ENCODE results near the gene EIF2D.

Gene EIF2D

DNA sequence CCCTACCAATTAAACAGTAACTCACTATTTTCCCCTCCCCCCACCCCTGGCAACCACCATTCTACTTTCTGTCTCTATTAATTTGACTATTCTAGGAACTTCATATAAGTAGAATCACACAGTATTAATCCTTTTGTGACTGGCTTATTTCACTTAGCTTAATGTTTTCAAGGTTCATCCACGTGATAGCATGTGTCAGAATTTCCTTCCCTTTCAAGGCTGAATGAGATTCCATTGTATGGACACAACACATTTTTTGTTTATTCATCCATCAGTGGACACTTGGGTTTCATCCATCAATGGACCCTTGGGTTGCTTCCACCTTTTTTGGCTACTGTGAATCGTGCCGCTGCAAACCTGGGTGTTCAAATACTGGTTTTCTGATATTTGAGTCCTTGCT is 41.7 kb downstream of the EIF2D start:
- no peak for DNase-seq (ENCODE audit: low read depth, low spot score)

DNA sequence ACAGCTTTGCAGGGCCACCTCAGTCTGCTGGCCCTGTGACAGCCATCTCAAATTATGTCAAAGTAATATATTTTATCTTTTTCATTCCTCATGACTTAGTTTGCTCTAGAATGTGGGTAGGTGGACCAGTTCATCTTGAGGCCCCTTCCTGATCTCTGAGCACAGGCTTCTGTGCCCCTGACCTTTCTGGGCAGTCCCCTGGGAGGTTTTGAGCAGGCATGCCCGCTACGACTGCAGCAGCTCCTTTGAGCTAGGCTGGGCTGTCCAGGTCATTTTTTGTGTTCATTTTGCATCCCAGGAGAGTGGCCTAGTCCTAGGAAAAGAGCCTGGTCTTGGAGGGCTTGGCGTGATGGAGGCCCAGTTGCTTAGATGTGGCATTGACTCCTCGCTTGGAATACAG is 42.7 kb downstream of the EIF2D start:
- no peak for DNase-seq (ENCODE audit: low read depth, low spot score)

DNA sequence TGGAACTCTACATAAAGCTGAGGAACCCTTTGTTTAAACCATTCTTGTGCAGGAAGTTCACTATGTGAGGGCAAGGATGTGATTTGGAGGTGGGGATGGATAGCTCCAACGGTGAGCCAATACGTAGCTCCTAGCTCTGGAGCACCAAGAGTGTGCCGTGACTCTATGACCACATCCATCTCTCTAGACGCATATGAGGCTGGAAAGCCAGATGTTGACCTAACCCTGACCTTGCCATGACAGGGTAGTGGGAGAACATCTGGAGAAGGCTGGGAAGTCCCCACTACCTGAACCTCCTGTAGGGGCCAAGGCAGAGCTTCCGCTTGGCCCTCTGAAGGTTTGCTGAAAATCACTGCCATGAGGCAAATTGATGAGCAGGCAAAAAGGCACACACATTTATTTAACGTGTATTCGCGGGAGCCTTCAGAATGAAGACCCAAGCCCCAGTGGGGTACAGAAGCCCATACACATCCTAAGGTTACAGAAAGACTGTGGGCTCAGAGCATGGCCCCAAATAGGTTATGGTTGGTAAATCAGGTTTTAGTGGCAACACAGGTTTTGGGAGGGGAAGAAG is 43.4 kb downstream of the EIF2D start:
- DNase-seq (ENCODE audit: low read depth, low spot score) = no peak

DNA sequence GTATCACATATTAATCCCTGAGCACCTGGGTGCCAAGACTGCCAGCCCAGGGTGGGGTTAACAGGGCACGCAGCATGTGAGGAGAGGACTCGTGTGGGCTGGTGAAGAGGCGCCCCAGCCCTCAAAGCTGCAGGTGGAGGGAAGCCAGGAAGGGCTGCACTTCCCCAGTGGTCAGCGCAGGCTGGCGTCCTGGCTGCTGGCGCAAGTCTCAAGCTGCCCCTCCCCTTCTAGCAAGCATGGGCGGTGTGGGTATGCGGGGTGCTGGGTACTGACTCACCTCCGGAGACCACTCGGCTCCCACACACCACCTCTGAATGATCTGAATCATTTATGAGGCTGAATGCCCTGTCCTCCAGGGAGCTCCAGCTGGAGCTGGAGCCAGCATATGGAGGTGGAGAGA is 44.0 kb downstream of the EIF2D start:
- DNase-seq (ENCODE audit: low read depth, low spot score) = no peak

DNA sequence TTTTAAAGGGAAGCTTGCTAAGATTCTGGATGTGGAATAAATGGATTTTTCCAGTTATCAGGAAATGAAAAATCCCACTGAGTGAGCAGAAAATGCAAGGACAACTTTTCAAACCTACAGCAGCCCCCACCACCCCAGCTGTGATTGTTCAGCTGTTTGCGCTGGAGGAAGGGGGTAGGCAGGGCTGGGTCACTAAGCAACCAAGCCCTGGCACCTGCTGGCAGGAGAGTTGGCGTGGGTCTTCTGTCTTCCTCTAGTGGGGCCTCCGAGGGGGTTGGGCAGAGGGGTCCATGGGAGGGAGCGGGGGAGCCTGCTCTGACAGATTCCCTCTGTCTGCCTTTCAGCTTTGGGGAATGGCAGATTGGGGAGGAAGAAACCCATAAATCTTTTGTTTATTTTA is 45.3 kb downstream of the EIF2D start:
- DNase-seq (ENCODE audit: low read depth, low spot score) = no peak

DNA sequence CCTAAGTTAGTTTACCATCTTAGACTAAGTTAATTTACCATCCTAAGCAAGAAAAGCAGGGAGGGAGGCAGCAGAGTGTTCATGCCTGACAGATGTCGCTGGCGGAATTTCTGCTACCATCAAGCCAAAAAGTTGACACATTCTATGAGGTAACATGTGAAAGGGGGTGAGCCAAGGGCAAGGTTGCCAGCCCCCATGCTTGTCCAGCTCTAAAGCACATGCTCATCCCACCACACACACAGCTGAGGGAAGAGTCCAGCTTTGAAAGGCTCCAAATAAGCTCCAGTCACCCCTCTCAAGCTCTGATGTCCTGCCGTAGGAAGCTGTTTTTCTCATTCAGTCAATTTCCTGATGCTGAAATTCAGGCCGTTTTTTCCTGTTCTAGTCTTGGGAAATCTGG is 46.3 kb downstream of the EIF2D start:
- no peak for DNase-seq (ENCODE audit: low read depth, low spot score)

DNA sequence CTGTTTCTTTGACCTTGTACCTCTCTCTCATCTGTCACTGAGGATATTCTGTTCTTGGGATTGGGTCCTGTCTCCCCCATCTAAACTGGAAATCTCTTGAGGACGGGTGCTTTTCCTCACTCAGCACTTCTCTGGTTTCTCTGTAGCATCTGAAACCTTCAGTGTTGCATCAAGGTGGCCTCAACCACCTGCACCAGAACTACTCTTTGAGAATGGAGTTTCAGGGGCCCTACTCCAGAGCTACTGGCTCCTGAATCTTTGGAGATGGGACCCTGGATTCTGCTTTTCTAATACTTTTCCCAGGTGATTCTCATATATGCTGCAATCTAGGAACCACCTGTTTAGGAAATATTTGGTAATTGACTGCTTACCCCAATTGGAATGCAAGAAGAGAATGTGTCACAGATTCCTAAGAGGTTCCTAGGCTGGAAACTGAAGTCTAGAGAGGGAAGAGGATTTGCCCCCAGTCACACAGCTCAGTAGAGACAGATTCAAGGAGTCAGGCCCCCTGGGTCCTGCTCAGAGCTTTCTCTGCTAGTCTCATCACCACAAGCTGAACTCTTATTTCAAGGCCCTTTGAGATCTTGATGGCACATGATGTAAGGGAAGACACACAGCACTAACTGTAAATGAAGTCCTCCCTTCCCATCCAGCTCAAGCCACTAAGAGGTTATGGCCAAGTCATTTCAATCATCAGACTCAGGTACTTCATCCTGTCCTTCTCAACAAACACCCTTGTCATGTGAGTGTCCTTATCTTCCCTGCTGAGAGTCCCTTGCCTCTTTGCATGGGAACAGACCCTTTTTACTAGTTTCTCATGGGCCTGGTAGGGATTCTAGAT is 48.7 kb downstream of the EIF2D start:
- DNase-seq (ENCODE audit: low read depth, low spot score) = no peak

DNA sequence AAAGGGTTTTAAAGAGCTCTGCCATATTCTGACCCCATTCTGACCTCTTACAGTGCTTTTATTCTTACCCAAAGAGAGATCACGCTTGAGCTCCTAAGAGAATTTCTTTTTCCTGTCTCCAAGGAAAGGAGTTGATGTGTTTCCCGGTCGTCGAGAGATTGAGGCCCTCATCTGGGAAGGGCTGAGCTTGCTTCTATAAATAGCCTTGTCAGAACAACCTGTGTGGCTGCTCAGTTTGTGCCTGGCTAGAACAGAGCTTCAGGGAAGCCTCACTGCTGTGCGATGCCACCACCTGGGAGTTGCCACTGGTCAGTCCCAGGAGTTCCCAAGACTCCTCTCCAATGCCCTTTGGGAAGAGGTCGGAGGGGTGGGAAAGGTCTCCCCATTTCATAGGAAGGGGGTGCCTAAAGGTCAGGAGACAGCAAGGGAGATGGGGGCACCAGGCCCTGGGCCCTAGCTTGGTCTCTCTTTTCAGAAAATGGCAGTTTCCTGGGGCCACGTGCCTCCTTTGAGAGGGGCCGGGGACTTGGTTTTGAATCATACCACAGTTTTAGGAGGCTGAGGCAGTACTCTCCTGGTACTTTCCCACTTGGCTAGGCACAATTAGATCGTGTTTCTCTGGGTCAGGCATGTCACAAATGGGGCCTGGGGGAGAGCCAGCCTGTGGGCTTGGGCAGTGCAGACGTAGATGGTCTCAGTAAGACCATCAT is 52.1 kb downstream of the EIF2D start:
- no peak for DNase-seq (ENCODE audit: low read depth, low spot score)

DNA sequence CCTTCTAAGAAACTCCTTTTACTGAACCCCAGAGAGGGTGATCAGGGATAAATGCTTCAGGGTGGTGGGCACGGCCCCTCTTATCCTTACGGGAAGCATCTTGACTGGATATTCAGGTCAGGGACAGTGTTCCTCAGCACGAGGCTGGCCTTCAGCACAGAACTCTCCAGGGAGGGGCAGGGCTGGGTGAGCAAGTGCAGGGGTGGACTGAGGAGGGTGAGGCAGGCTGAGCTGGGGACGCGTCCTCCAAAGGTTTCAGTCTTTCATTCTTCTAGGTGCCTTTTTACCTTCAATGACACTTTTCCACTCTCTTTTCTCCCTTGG is 52.6 kb downstream of the EIF2D start:
- DNase-seq (ENCODE audit: low read depth, low spot score) = no peak

DNA sequence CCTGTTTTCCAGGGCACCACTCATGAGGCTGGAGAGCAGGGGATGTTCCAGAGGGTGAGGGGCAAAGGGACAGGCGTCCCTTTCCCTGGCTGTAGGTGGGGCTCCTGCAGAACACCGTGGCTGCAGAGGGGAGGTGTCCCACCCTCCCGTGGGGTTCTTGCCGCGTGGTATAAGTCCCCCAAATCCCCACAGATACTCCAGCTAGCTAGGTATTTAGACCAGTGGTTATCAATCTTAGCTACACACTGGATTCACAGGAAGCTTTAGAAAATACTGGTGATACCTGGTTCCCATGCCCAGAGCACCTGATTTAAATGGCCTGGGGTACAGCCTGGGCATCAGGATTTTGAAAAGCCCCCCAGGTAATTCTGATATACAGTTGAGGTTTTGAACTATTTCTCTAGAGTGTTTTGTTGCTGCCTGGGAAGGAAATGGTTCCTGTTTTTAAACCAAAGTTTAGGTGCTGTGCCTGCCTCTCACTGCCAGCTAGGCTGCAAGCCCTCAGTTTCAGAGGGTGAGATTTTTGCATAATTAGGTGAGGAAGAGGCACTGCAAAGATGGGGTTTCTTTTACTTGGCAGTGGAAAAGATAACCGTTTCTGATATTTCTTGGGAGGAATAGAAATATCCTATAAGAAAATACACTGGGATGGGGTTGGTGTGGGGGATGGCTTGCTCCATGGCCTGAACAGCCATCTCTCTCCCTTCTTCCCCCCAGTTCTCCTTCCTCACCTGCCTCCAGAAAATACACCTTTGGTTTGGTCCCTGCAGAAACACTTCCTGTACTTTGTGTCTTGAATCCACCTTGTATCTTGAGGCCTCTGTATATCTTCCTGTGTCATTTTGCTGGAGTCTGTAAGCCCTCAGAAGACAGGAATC is 53.2 kb downstream of the EIF2D start:
- DNase-seq (ENCODE audit: low read depth, low spot score) = no peak

DNA sequence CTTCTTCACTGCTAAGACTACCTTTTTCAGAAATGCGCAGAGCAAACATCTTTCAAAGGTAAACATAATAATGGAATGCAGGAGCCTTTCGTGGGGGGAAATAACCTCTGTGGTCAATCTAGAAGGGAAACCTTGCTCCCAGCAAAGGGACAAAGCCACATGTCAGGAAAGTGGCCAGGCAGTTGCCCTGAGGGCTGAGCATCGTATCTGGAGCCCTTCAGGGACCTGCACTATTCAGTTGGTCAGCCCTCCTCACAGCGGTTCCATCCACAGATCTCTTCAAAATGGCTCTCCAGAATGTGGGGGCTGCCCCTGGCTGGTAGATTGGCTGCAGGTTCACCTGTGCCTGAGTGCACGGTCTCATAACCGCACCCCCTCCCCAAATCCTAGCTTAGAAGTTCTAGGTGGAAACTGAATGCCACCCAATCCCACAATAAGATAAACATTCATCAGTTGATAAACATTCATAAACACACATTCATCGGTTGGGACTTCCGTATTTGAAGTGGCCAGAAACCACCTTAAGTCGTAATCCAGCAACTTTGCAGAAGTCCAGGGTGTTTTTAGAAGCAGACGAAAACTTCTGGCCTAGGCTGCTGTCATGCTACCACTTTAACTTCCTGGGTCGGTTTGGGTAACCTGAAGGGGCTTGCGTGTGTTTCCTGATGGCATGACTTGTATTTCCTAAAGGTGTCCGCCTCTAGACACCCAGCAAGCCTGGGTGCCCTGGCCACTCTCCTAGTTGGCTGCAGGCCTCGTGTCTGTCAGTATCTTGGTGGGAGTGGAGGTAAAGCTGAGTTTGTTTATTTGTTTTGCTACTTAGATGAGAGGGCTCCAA is 54.4 kb downstream of the EIF2D start:
- no peak for DNase-seq (ENCODE audit: low read depth, low spot score)

DNA sequence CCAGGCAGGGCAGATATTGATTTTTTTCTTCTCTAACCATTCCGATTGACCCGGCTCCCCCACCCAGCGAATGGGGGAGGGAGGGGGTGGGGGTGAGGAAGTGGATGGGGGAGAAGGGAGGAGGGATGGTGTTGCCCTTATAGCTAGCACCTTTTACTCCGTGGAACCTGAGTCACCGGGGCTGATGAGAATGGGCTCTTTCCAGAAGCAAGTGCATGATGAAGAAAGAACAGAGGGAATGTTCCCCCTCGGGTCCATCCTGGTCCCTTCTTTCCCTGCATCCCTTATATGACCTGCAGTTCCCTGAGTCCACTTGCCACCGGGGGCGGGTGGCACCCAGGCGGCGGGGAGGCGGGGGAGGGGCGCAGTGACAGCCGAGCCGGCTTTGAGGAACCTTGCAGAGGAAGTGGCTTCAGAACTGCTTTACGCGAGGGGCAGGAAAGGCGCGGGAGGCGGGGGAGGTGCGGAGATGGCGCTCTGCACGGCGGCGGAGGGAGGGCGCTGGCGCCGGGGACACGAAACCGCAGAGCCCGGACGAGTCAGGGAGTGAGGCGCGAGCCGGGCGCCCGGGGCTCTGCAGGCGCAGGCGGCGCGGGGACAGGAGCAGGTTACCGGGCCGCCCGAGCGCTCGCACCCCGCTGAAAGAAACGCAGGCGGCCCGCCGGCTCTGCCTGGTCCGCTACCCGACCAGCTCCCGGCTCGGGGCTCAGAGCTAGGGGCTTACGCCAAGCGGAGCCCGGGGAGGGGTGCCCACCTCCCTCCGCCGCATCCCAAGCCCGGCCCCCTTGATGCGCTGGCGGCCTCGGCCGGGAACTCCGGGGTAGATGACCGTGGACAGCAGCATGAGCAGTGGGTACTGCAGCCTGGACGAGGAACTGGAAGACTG is 55.3 kb downstream of the EIF2D start:
- DNase-seq (ENCODE audit: low read depth, low spot score) = peak; percentile 64

DNA sequence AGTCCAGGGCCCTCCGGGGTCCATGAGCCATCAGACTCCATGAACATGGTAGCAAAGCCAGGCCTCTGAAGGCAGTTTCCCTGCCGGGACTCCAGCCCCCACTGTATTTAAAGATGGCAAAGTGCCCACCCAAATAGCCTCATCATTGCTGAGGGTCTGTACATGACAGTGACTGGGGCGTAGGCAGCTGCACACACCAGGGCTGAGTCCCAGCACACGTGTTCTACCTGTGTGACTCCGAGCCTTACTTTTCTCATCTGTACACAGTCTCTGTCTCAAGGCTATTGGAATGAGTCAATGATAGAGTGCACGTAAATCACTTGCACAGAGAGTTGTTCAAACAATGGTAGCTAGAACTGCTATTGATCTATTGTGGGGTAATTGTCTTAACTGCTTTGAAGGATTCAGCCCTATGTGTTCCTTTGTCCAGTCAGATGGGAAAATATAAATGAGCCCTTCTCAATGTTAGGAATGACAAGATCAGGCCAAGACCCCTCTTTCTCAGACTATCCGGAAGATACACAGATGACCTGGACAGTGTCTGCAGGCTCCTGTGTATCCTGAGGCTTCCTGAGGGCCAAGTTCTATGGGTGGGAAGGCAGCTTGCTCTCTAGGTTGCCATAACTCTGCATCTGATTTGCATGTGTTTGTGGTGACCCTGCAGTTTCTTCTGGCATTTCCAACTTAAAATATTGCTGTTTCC is 56.1 kb downstream of the EIF2D start:
- DNase-seq (ENCODE audit: low read depth, low spot score) = no peak

DNA sequence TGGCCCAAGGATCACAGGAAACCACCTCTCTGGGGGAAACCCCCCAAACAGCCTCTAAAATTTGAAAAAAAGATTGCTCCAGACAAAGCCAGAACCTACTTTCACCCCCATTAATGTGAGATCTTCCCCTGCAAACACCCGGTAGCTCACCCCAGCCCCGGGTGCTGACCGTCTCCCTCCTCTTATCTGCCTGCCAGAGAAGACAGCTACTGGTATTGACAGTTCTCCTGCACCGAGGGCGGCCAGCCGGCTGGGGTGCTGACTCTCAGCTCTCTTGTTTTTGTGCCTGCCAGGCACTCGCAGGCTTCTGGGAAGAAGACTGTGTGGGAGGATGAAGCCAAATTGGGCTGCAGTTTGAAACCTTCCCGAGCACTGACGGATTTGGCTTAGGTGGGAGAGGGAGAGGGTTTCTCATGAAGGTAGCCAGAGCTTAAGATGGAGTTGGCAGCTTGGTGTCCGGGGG is 56.8 kb downstream of the EIF2D start:
- DNase-seq (ENCODE audit: low read depth, low spot score) = no peak

DNA sequence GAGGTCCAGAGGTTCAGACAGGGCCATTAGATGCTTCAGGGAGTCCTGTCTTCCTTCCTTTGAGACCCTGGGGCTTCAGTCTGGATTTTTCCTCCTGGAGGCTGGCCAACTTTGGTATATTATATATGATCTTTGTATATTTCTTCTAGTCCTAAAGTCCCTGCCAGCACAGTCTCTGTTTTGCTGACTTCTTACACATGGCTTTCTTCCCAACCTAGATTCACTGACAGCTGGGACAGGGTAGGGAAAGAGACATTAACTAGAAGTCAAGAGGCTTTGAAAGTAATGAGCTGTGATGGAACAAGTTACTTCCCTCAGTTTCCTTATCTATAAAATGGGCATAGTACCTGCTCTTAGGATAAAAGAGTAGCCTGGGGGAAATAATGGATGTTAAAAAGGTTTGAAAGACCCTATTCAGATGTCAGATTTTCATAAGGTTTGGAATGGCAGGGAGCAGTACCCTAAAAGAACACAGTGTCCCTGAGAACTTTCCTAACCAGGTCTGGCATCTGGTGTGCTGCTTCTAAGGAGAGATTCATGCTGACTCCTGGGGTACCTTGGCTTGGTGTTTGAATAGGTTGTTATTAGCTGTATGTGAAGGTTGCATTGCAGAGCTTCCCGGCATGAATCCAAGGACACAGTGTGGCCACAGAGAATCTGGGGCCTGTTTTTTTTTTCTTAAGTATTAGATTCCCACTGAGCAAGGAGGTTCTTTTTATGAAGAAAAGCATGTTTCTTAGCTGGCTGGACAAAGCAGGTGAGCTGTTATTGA is 57.4 kb downstream of the EIF2D start:
- no peak for DNase-seq (ENCODE audit: low read depth, low spot score)

DNA sequence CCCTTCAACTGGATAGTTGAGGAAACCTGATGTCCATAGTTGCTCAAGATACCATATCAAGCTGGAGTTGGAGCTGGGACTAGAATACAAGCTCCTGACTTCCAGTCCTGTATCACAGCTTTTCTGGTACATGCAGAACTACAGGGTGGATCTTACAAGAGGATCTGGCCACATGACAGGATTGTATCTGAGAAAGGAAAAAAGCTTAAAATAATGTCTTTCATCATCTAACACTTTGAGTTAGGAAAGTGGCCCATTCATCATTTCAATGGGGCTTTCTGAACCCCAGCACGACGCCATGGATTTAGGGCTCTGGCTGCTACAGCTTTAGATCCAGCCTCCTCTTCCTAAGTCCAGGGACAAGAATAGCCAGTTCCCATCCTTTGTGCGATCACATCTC is 58.1 kb downstream of the EIF2D start:
- no peak for DNase-seq (ENCODE audit: low read depth, low spot score)

DNA sequence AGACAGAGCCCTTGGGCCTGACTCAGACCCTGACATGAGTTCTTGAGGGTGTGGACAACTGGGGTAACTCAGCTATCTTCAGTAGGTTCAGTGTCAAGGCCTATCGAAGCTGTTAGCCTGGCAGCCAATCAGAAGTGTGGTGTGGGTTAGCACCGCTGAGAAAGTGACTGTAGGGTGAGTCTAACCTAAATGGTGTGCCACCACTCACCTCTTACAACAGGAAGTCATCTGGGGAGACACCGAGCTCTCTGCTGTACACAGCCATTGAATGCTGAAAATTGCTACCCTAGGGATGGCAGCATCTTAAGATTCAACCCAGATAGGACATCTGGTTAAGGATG is 60.3 kb downstream of the EIF2D start:
- peak; percentile 56 for DNase-seq (ENCODE audit: low read depth, low spot score)

DNA sequence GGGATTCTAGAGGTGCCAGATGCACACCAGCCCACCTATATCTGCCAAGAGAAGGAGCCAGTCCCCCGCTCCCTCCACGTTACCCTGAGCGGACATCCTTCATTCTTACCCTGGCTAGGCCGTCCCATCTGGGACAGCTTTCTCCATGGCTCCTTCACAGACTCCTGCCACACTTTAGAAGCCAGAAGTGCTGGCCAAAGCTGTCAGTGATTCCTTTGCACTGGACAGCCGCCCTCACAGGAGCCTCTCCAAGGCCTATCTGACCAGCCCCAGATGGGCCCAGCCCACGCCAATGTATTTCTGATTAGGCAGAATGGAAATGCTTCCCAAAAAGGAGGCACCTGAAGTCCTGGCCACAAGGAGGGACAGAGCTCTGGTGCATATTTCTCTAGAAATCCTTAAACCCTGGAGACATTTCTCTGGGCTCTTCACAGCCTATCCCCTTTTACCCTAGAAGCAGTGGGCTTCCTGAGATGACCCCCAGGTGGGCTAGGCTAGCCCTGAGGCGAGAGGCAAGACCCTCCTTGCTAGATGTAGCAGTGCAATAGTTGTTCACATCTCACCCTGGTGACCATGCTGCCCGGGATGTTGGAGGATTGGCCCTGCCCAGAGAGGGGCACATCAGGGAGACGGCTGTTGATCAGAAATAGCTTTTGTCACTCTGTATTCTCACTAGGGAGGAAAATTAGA is 60.8 kb downstream of the EIF2D start:
- DNase-seq (ENCODE audit: low read depth, low spot score) = no peak
